IPS-18c (cell line): ENCODE results near the gene ZNF675.
"Not testable (repeated sequence)": the region's sequence is repeated elsewhere in the genome, so short reads cannot be mapped to it uniquely, and the experiment has no call there.

Experiments
- H3K4me3 ChIP-seq: 2 replicates; pipeline ENCODE4 v1.7.0; 2013; ENCODE audit warnings: low read depth, mild to moderate bottlenecking, low read length, moderate library complexity; ENCODE audit not compliant: insufficient read depth
- H3K9me3 ChIP-seq: one replicate; pipeline ENCODE4 v1.6.1; 2013; ENCODE audit warnings: mild to moderate bottlenecking, low read length, moderate library complexity; ENCODE audit not compliant: control insufficient read depth, insufficient read depth

ZNF675 gene

GRCh38 chr19:23686621-23687423 lies at the start of gene ZNF675:
Gene ZNF675, minus strand, starts transcription at chr19:23687212. Its CDS starts 179 bp downstream, at chr19:23687033.
- Histone ChIP-seq H3K9me3 (no peaks in the 10 kb centered on the region), H3K4me3 (peak within 1 kb of the TSS; percentile 94)

GRCh38 chr19:23730729-23731465 lies 43.9 kb upstream of the ZNF675 start:
- H3K4me3 ChIP-seq, H3K9me3 ChIP-seq: not testable (repeated sequence)

DNA sequence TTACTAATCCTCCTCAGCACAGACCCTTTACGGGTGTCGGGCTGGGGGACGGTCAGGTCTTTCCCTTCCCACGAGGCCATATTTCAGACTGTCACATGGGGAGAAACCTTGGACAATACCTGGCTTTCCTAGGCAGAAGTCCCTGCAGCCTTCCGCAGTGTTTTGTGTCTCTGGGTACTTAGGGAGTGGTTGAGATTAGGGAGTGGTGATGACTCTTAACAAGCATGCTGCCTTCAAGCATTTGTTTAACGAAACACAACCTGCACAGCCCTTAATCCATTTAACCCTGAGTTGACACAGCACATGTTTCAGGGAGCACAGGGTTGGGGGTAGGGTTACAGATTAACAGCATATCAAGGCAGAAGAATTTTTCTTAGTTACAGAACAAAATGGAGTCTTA lies 37.1 kb upstream of the ZNF675 start:
- not testable (repeated sequence) for H3K9me3 ChIP-seq, H3K4me3 ChIP-seq

DNA sequence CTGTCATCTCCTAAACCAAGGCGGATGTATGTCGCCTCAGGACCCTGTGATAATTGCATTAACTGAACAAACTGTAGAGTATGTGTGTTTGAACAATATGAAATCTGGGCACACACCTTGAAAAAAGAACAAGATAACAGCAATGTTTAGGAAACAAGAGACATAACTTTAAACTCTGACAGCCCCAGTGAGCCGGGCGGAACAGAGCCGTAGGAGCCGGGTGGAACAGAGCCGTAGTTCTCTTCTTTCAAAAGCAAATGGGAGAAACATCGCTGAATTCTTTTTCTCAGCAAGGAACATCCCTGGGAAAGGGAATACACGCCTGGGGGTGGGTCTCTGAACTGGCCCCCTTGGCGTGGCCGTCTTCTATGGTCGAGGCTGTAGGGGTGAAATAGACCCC lies 31.8 kb upstream of the ZNF675 start:
- no peaks in the 10 kb centered on the region for H3K9me3 ChIP-seq
- H3K4me3 ChIP-seq, result no peak overlapping the region; the same call in 1 of the 2 replicates

DNA sequence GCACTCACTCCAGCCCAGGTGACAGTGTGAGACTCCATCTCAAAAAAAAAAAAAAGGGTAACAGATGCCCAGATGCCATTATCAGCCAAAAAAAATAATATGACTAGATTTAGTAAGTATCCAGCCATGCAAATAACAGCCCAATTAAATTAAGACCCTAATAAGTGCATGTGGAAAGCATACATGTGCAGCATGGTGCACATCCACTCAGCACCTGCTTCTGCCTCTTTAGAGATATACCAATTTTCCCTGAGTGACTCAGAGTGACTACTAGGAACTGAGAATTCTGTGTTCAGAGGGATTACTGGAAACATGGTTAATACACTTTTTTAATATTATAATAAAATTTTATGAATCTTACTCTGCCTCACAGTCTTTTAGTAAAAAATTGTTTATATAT lies 29.8 kb upstream of the ZNF675 start:
- H3K4me3 ChIP-seq, result no peak overlapping the region
- H3K9me3 ChIP-seq, result no peaks in the 10 kb centered on the region

DNA sequence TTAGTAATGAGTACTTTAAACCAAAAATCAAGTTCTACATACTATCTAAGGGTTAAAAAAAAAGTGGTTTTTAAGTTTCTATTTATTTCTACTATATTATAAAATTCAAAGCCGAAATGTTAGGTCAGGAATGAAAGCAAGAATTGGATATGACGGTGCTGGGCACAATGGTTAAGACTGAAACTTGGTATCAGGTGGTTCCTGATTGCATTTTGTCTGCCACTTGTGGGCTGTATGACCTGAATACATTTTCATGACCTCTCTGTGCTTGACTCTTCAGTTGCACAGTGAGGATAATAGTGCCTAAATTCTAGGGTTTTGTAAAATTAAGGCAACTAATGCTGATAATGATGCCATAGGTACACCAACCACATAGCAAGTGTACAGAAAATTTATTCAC lies 22.3 kb upstream of the ZNF675 start:
- Histone ChIP-seq H3K9me3 (no peaks in the 10 kb centered on the region), H3K4me3 (no peak overlapping the region)

DNA sequence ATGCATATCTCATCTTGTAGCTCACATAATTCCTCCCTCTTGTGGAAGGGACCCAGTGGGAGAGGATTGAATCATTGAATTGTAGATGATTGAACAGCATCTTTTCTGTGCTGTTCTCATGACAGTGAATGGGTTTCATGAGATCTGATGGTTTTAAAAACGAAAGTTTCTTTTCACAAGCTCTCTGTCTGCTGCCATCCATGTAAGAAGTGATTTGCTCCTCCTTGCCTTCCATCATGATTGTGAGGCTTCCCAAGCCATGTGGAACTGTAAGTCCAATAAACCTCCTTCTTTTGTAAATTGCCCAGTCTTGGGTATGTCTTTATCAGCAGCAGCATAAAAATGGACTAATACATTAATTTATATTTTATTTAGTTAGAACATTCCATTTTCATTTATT lies 19.6 kb upstream of the ZNF675 start:
- H3K9me3 ChIP-seq, result no peaks in the 10 kb centered on the region
- H3K4me3 ChIP-seq, result no peak overlapping the region

DNA sequence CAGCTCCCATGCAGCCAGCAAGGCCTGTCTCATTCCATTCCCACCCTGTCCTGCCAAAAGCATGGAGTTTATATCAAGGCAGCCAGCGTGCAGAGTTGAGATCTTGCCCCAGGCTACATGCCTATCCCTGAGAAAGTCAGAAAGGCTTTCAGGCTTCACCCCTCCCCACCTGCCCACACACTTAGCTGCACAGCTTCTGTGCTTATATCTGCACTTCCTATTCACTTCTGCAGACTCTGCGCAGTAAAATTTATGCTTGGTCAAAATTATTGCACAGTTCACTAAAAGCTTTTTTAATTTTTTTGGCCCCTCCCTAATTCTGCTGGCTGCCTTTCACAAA lies 12.5 kb upstream of the ZNF675 start:
- H3K4me3 ChIP-seq, result no peak overlapping the region
- no peaks in the 10 kb centered on the region for H3K9me3 ChIP-seq

DNA sequence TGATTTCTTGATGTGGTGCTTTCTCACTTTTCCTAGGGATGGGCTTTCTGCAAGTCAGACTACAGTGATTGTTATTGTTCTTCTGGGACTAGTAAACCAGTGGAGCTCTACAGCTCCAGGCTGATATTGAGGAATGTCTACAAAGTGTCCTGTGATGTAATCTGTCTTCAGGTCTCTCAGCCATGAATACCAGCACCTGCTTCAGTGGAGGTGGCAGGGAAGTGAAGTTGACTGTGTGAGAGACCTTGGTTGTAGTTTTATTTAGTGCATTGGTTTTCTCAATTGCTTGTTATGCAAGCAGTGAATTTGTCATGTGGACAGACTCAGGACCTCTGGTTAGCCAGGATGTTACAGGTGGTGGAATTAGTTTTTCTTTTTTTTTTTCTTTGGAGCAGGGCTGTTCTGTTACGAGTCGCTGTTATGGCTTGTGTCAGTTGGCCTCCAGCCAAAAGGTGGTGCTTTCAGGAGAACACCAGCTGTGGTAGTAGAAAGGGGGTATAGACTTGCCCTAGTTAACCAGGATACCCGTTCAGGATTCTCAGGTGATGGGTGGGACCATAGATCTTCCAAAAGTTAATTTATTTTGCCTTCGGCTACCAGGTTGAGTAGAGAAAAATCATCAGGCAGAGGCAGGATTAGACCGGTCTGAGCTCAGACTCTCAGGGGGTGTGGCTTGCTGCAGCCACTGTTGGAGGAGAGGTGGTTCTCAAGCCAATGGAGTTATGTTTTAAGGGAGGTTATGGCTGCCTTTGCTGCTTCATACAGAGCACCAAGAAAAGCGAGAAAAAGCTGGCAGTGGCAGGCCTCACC lies 11.9 kb upstream of the ZNF675 start:
- Histone ChIP-seq H3K9me3 (no peaks in the 10 kb centered on the region), H3K4me3 (no peak overlapping the region)

DNA sequence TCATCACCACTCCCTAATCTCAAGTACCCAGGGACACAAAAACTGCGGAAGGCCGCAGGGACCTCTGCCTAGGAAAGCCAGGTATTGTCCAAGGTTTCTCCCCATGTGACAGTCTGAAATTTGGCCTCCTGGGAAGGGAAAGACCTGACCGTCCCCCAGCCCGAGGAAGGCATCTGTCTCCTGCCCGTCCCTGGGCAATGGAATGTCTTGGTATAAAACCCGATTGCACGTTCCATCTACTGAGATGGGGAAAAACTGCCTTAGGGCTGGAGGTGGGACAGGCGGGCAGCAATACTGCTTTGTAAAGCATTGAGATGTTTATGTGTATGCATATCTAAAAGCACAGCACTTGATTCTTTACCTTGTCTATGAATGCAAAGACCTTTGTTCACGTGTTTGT lies 5.9 kb upstream of the ZNF675 start:
- not testable (repeated sequence) for H3K9me3 ChIP-seq, H3K4me3 ChIP-seq

- H3K4me3 ChIP-seq, result no peak overlapping the region
- H3K9me3 ChIP-seq, result no peaks in the 10 kb centered on the region
Measured at GRCh38 chr19:23673132-23673531, 13.9 kb downstream of the ZNF675 start.

DNA sequence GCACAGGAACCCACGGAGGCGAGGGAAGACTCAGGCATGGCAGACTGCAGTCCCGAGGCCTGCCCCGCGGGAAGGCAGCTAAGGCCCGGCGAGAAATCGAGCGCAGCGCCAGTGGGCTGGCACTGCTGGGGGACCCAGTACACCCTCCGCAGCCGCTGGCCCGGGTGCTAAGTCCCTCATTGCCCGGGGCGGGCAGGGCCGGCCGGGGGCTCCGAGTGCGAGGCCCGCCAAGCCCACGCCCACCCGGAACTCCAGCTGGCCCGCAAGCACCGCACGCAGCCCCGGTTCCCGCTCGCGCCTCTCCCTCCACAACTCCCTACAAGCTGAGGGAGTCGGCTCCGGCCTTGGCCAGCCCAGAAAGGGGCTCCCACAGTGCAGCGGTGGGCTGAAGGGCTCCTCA lies 18.4 kb downstream of the ZNF675 start:
- not testable (repeated sequence) for H3K4me3 ChIP-seq, H3K9me3 ChIP-seq

- no peaks in the 10 kb centered on the region for H3K9me3 ChIP-seq
- no peak overlapping the region for H3K4me3 ChIP-seq
Measured at GRCh38 chr19:23665651-23666410, 21.2 kb downstream of the ZNF675 start.

DNA sequence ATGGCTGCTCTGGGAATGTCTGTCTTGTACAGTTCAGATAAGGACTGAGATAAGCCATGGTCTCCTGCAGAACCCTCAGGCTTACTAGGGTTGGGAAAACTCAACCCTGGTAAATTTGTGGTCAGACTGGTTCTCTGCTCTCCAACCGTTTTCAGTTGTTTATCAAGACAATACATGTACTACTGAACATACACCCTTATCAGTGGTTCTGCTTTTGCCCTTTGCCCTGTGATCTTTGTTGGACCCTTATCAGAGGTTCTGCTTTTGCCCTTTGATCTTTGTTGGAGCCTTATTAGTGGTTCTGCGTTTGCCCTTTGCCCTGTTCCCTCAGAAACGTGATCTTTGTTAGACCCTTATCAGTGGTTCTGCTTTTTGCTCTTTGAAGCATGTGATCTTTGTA lies 37.2 kb downstream of the ZNF675 start:
- not testable (repeated sequence) for H3K4me3 ChIP-seq, H3K9me3 ChIP-seq
